ENCODE results near the gene MERTK. TPM values are rescaled to one million over a fixed set of nuclear protein-coding genes. Genes with fewer than 3 reads are reported as not detected.
"Not testable (repeated sequence)": the region's sequence is repeated elsewhere in the genome, so short reads cannot be mapped to it uniquely, and the experiment has no call there.

Gene MERTK
- total RNA-seq, 6 donors from 2014 or later, result 15.5 to 141 (median 21.9) TPM

DNA sequence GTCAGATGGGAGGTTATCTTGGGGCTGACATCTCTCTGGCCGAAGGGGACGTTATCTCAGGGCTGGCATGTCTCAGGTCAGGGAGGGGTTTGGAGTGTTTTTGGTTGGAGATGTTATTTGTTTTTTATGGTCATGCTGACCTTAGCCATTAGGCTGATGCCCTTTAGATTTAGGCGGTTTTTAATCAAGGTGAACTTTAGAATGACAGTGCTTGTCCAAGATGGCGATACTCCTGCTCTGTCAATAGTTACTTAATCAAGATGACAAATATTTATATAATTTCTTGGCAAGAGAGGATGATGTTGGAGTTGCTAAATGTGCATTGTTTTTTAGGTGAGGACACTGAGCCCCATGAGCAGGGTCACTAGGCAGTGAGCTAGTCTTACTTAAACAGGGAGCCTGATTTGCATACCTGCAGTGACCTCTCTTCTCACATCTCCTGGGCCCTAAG, 34.5 kb downstream of the MERTK start:
- H3K27ac ChIP-seq, result no peak overlapping the region
- H3K36me3 ChIP-seq, result peaks cover 0 to 26% (median 16%) of the 10 kb centered on the region in 4 donors
- TF ChIP-seq, protein P1, sequence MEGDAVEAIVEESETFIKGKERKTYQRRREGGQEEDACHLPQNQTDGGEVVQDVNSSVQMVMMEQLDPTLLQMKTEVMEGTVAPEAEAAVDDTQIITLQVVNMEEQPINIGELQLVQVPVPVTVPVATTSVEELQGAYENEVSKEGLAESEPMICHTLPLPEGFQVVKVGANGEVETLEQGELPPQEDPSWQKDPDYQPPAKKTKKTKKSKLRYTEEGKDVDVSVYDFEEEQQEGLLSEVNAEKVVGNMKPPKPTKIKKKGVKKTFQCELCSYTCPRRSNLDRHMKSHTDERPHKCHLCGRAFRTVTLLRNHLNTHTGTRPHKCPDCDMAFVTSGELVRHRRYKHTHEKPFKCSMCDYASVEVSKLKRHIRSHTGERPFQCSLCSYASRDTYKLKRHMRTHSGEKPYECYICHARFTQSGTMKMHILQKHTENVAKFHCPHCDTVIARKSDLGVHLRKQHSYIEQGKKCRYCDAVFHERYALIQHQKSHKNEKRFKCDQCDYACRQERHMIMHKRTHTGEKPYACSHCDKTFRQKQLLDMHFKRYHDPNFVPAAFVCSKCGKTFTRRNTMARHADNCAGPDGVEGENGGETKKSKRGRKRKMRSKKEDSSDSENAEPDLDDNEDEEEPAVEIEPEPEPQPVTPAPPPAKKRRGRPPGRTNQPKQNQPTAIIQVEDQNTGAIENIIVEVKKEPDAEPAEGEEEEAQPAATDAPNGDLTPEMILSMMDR (IDR thresholded peaks at IDR 0.05), result no peak
- TF ChIP-seq POLR2AphosphoS5 (IDR thresholded peaks at IDR 0.05) (no peak), EP300 (IDR thresholded peaks at IDR 0.05) (no peak), POLR2A (IDR thresholded peaks at IDR 0.05) (no peak)
- WGBS, 2 donors, result 85 to 89% methylated on average over 4 of the region's 4 CpGs
- H3K4me1 ChIP-seq, result no peaks in the 10 kb centered on the region
- H3K4me3 ChIP-seq, result no peak overlapping the region
- no peaks in the 10 kb centered on the region for H3K9me3 ChIP-seq
- ATAC-seq (ENCODE audit: low FRiP score in 2 of 2) (no peak), DNase-seq (no peak)
- H3K27me3 ChIP-seq, result no peaks in the 10 kb centered on the region

DNA sequence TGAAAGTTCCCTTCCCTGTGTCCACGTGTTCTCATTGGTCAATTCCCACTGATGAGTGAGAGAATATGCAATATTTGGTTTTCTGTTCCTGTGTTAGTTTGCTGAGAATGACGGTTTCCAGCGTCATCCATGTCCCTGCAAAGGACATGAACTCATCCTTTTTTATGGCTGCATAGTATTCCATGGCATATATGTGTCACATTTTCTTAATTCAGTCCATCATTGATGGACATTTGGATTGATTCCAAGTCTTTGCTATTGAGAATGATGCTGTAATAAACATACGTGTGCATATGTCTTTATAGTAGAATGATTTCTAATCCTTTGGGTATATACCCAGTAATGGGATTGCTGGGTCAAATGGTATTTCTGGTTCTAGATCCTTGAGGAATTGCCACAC, 35.5 kb downstream of the MERTK start:
- ATAC-seq (ENCODE audit: low FRiP score in 2 of 2); DNase-seq: not testable (repeated sequence)
- 71 to 84% methylated on average over 4 of the region's 4 CpGs for WGBS, 2 donors

DNA sequence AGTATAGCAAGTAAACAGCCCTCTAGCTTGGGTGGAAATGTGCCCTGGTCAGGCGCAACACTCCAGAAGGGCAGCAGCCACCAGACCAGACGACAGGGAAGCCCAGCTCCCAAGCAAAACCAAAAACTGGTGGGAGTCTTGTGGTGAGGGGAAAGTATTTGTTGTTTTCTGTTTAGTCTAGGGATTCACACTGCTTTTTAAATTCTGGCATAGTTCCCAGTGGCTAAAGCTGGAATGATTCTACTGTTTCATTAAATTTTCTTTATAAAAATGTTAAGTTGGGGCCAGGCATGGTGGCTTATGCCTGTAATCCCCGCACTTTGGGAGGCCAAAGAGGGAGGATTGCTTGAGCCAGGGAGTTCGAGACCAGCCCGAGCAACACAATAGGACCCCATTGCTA, 38.5 kb downstream of the MERTK start:
- Histone ChIP-seq H3K27me3 (no peaks in the 10 kb centered on the region), H3K27ac (no peak overlapping the region), H3K4me3 (no peak overlapping the region), H3K4me1 (no peaks in the 10 kb centered on the region), H3K9me3 (no peaks in the 10 kb centered on the region), H3K36me3 (peaks cover 0 to 3% (median 0%) of the 10 kb centered on the region in 4 donors)
- WGBS, 2 donors, result 69 to 73% methylated on average over 5 of the region's 5 CpGs
- TF ChIP-seq EP300 (IDR thresholded peaks at IDR 0.05) (no peak), POLR2A (IDR thresholded peaks at IDR 0.05) (no peak), POLR2AphosphoS5 (IDR thresholded peaks at IDR 0.05) (no peak)
- TF ChIP-seq, protein P1 (IDR thresholded peaks at IDR 0.05), result no peak
- no peak for ATAC-seq (ENCODE audit: low FRiP score in 2 of 2)
- no peak for DNase-seq

More for the DNA sequence above, 35.5 kb downstream of the MERTK start:
- peaks cover 0 to 26% (median 16%) of the 10 kb centered on the region in 4 donors for H3K36me3 ChIP-seq
- not testable (repeated sequence) for H3K9me3 ChIP-seq, H3K4me3 ChIP-seq, H3K27ac ChIP-seq, H3K4me1 ChIP-seq, H3K27me3 ChIP-seq

DNA sequence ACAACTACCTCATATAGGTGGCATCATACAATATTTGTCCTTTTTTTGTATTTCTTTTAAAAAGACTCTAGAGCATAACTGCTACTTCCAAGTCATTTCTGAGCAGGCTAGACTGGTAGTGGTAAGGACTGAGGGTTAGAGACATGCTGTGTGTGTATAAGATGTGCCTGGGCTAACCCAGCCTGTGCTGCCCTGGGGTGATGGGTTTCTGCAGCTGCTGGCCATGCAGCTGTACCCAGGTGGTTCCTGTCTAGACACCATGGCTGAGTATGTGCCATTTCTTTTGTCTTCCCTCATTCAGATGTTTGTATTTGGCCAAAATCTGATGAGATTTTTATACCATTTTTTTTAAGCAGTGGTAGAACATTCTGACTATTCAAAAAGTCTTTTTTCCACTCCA, 40.0 kb downstream of the MERTK start:
- no peak for DNase-seq
- Histone ChIP-seq H3K36me3 (no peaks in the 10 kb centered on the region), H3K27me3 (no peaks in the 10 kb centered on the region), H3K4me1 (no peaks in the 10 kb centered on the region), H3K4me3 (no peak overlapping the region), H3K9me3 (no peaks in the 10 kb centered on the region), H3K27ac (no peak overlapping the region)
- no peak for ATAC-seq (ENCODE audit: low FRiP score in 2 of 2)
- TF ChIP-seq POLR2AphosphoS5 (IDR thresholded peaks at IDR 0.05) (no peak), POLR2A (IDR thresholded peaks at IDR 0.05) (no peak), EP300 (IDR thresholded peaks at IDR 0.05) (no peak)
- TF ChIP-seq, protein P1 (IDR thresholded peaks at IDR 0.05), result no peak

DNA sequence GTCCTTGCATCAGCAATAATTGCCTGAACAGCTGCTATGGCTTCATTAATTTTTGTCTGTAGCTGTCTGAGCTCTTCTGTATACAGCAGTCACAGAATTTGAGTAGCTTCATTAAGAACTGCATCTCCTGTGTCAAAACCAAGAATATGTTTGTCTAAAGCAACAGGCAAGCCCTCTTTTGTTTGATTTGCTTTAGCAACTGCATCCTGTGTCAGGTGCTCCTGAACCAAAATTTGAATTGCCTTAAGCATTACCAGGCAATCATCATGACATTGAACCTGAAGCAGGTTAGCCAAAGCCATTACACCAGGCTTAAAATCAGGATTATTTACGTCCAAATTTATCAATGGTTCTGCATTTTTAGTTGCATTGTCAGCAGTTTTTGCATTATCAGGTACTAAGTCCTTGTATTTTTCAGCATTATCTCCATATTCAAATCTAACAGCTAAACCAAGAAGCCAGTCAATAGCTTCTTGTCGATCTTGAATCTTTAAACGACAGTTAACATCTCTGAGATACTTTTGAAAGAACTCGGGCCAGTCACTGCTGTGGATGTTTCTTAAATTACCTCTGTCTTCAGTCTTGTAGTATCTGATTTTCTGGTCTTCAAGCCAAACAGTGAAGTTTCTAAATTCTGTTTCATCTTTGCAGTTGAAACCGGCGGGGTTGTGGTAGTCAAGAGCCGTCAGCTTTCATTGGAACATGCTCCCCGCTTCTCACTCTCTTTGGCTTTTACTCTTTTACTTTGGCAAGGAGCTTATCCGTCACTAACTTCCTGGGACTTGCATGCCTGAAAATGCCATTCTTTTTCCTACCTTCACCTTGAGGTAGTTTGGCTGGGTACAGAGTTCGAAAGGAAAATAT, 42.2 kb downstream of the MERTK start:
- no peak overlapping the region for H3K27ac ChIP-seq
- no peak for ATAC-seq (ENCODE audit: low FRiP score in 2 of 2)
- peaks cover 1 to 10% (median 3%) of the 10 kb centered on the region in 4 donors for H3K4me1 ChIP-seq
- H3K4me3 ChIP-seq, result no peak overlapping the region
- no peaks in the 10 kb centered on the region for H3K27me3 ChIP-seq
- no peak for DNase-seq
- no peaks in the 10 kb centered on the region for H3K9me3 ChIP-seq
- H3K36me3 ChIP-seq, result peaks cover 0 to 4% (median 0%) of the 10 kb centered on the region in 4 donors
- WGBS, 2 donors, result 87 to 94% methylated on average over 10 of the region's 10 CpGs
- TF ChIP-seq, protein P1 (IDR thresholded peaks at IDR 0.05), result no peak
- no peak for TF ChIP-seq POLR2A (IDR thresholded peaks at IDR 0.05)
- no peak for TF ChIP-seq EP300 (IDR thresholded peaks at IDR 0.05)
- TF ChIP-seq POLR2AphosphoS5 (IDR thresholded peaks at IDR 0.05), result no peak
